HepG2 (cell line): ENCODE results near the gene ATP2B2. TPM values are rescaled to one million over a fixed set of nuclear protein-coding genes. Genes with fewer than 3 reads are reported as not detected.

Experiments
- ATAC-seq: fragments of 200-7000 bp; cut with Tn5 transposase; 3 replicates; pipeline ENCODE4 v1.9.1; 2020; ENCODE audit warnings: mild to moderate bottlenecking, moderate library complexity
- BruUV-seq: library from RNA; stranded (reverse); fragments of 400-500 nt; replicated peaks from 2 replicates; lab custom pipeline; 2021; lab: Mats Ljungman, UMichigan
- CTCF ChIA-PET: fragments of 300-600 bp; formaldehyde crosslinking; extraction: SDS; loops from one replicate; lab custom pipeline; 2021; ENCODE audit warnings: low total read pairs, inconsistent platforms, low intra/inter-chr PET ratio; lab: Yijun Ruan, JAX
- POLR2A ChIA-PET: fragments of 350-600 bp; sonication (Branson Sonifier 250); formaldehyde crosslinking; loops from one replicate; lab custom pipeline; 2020; ENCODE audit warnings: antibody characterized with exemption, inconsistent platforms; lab: Yijun Ruan, JAX
- DNase-seq: peaks from one replicate; pipeline ENCODE4 v3.0.0-alpha.2; 2015; ENCODE audit warnings: low spot score
- FAIRE-seq: peaks from 3 replicates; lab custom pipeline; 2011; peaks lifted over from hg19 to GRCh38; lab: Jason Lieb, UNC
- H2AFZ ChIP-seq: one replicate; pipeline ENCODE4 v1.6.1; 2011; ENCODE audit warnings: low read length, inconsistent platforms
- H3K27ac ChIP-seq: fragments of 300-600 bp; 3 replicates; pipeline ENCODE4 v1.8.0; 2011; ENCODE audit warnings: mixed run types, mild to moderate bottlenecking, mixed read lengths, low read length, inconsistent platforms; ENCODE audit not compliant: insufficient read depth; ENCODE audit errors: extremely low read length
- H3K27me3 ChIP-seq, 2 experiments: fragments of 200-600 bp in 1 of 2; 2 replicates in 1 of 2; 3 replicates in 1 of 2; pipeline versions ENCODE4 v1.6.0 to v1.8.0; 2011; ENCODE audit warnings: low read length in 2 of 2, mild to moderate bottlenecking in 2 of 2, moderate library complexity in 2 of 2, inconsistent platforms in 1 of 2; ENCODE audit not compliant: insufficient read depth in 2 of 2, control insufficient read depth in 1 of 2
- H3K36me3 ChIP-seq, 2 experiments: fragments of 200-600 bp in 1 of 2; replicated peaks in 1 of 2; 2 replicates in 1 of 2; 3 replicates in 1 of 2; pipeline versions ENCODE4 v1.5.1 to v1.8.0; 2011; ENCODE audit warnings: low read length in 2 of 2, inconsistent platforms in 1 of 2; ENCODE audit not compliant: insufficient read depth in 2 of 2, control insufficient read depth in 1 of 2
- H3K4me1 ChIP-seq: 2 replicates; pipeline ENCODE4 v1.5.1; 2012; ENCODE audit warnings: low read length, inconsistent platforms; ENCODE audit not compliant: insufficient read depth
- H3K4me2 ChIP-seq: 2 replicates; pipeline ENCODE4 v1.6.0; 2011; ENCODE audit warnings: low read depth, low read length, inconsistent platforms
- H3K4me3 ChIP-seq, 3 experiments: fragments of 200-600 bp in 1 of 3; sonication (generic), shearing (Covaris generic) in 1 of 3; replicated peaks in 1 of 3; 2 replicates each; pipeline ENCODE4 v1.5.1; 2011 to 2016; ENCODE audit warnings: low read length in 3 of 3, inconsistent platforms in 2 of 3, low read depth in 2 of 3, mild to moderate bottlenecking in 2 of 3, control low read depth in 1 of 3, mixed read lengths in 1 of 3; ENCODE audit not compliant: insufficient read depth in 1 of 3
- H3K79me2 ChIP-seq: one replicate; pipeline ENCODE4 v1.6.1; 2011; ENCODE audit warnings: low read length, inconsistent platforms; ENCODE audit not compliant: insufficient read depth
- H3K9ac ChIP-seq: 2 replicates; pipeline ENCODE4 v1.6.0; 2011; ENCODE audit warnings: mild to moderate bottlenecking, low read depth, low read length, inconsistent platforms; ENCODE audit not compliant: insufficient read depth
- H3K9me3 ChIP-seq: 2 replicates; pipeline ENCODE4 v1.5.1; 2012; ENCODE audit warnings: mild to moderate bottlenecking, low read length
- H4K20me1 ChIP-seq: 2 replicates; pipeline ENCODE4 v1.6.0; 2011; ENCODE audit warnings: inconsistent platforms, mild to moderate bottlenecking, low read length, moderate library complexity; ENCODE audit not compliant: insufficient read depth
- ARID2 ChIP-seq: sonication (generic); formaldehyde crosslinking; IDR thresholded peaks from 2 replicates; pipeline ENCODE4 v1.8.1; 2022; ENCODE audit warnings: mild to moderate bottlenecking, missing genetic modification reagents, borderline replicate concordance
- DNMT3B ChIP-seq: conservative IDR thresholded peaks from 2 replicates; pipeline ENCODE4 v1.6.1; 2016; ENCODE audit warnings: missing biosample characterization, control low read depth
- MLLT10 ChIP-seq: sonication (generic); formaldehyde crosslinking; IDR thresholded peaks from 2 replicates; pipeline ENCODE4 v1.4.0; 2020; ENCODE audit warnings: missing genetic modification reagents
- NCOA5 ChIP-seq: sonication (generic); formaldehyde crosslinking; IDR thresholded peaks from 2 replicates; pipeline ENCODE4 v1.4.0; 2020; ENCODE audit warnings: missing genetic modification reagents
- SMAD3 ChIP-seq: sonication (generic); formaldehyde crosslinking; IDR thresholded peaks from 2 replicates; pipeline ENCODE4 v1.4.0; 2020; ENCODE audit warnings: missing genetic modification reagents
- SOX13 ChIP-seq, 3 experiments: fragments of 450-650 bp in 1 of 3; sonication (generic) in 1 of 3; formaldehyde crosslinking in 1 of 3; IDR thresholded peaks in 2 of 3; conservative IDR thresholded peaks in 1 of 3; 2 replicates each; pipeline versions ENCODE4 v1.5.0 to v1.6.1; 2016 to 2020; ENCODE audit warnings: antibody characterized with exemption in 1 of 3, mild to moderate bottlenecking in 1 of 3, missing compliant biosample characterization in 1 of 3, missing genetic modification reagents in 1 of 3, moderate library complexity in 1 of 3
- WIZ ChIP-seq: sonication (generic); formaldehyde crosslinking; IDR thresholded peaks from 2 replicates; pipeline ENCODE4 v1.5.1; 2020; ENCODE audit warnings: mild to moderate bottlenecking, missing genetic modification reagents
- ZBTB34 ChIP-seq: sonication (generic); formaldehyde crosslinking; IDR thresholded peaks from 2 replicates; pipeline ENCODE4 v1.8.0; 2022; ENCODE audit warnings: mild to moderate bottlenecking, missing genetic modification reagents
- ZBTB37 ChIP-seq: sonication (generic); formaldehyde crosslinking; IDR thresholded peaks from 2 replicates; pipeline ENCODE4 v1.4.0; 2020; ENCODE audit warnings: mild to moderate bottlenecking, missing genetic modification reagents
- ZFX ChIP-seq: sonication (generic); formaldehyde crosslinking; IDR thresholded peaks from 2 replicates; pipeline ENCODE4 v1.4.0; 2020; ENCODE audit warnings: mild to moderate bottlenecking, low read depth, missing genetic modification reagents, moderate library complexity
- ZFY ChIP-seq: sonication (generic); formaldehyde crosslinking; IDR thresholded peaks from 2 replicates; pipeline ENCODE4 v1.4.0; 2020; ENCODE audit warnings: missing genetic modification reagents
- ZNF362 ChIP-seq: sonication (generic); formaldehyde crosslinking; IDR thresholded peaks from 2 replicates; pipeline ENCODE4 v1.4.0; 2020; ENCODE audit warnings: missing genetic modification reagents, mild to moderate bottlenecking, borderline replicate concordance
- ZNF737 ChIP-seq: sonication (generic); formaldehyde crosslinking; IDR thresholded peaks from 2 replicates; pipeline ENCODE4 v1.5.0; 2020; ENCODE audit warnings: missing genetic modification reagents, mild to moderate bottlenecking, borderline replicate concordance
- WGBS: methylation state at CpG from one replicate; pipeline ENCODE4 v1.1.6; 2017; ENCODE audit warnings: low lambda C conversion rate; 5-methylcytosine and 5-hydroxymethylcytosine counted together
- in situ Hi-C: cut with HindIII; loops from 2 replicates; pipeline ENCODE4 v1.10.0; 2017; ENCODE audit warnings: low pct_unique_long_range_greater_than_20kb; ENCODE audit not compliant: extremely low pct_ligation_motif_present
- intact Hi-C: fragments of 100-400 bp; cut with micrococcal nuclease; formaldehyde crosslinking; loops from one replicate; pipeline ENCODE4 v1.10.0; 2022; ENCODE audit not compliant: unreplicated experiment
- polyA plus RNA-seq, 8 experiments: library from polyadenylated mRNA; depleted of rRNA in 3 of 8; stranded (reverse) in 7 of 8; unstranded in 1 of 8; fragments of >200 nt; fragmentation: Illumina TruSeq in 4 of 8; extraction: Trizol in 4 of 8; gene quantifications; 2 replicates each; pipeline versions ENCODE4 v1.2.1 to v1.2.3, GENCODE V29; 2011 to 2016; ENCODE audit warnings: low read depth in 4 of 8, missing spikeins in 1 of 8, mixed read lengths in 1 of 8; ENCODE audit not compliant: insufficient read depth in 1 of 8
- total RNA-seq, 5 experiments: library from RNA; depleted of rRNA; stranded (reverse); fragments of >200 nt; fragmentation: Illumina TruSeq; extraction: Trizol; gene quantifications; 2 replicates each; pipeline ENCODE4 v1.2.3, GENCODE V29; 2016; ENCODE audit warnings: low read depth in 1 of 5

The ATP2B2 gene
- total and polyA plus RNA-seq, 2 of the 13 experiments (the other 11 are each of a cell fraction or from before 2014, with no cell fraction given): 1.5 to 2.3 TPM

- Histone ChIP-seq H4K20me1 (peaks cover 8% of the 10 kb centered on the region; the same call in 1 of the 2 replicates), H3K79me2 (peaks cover 8% of the 10 kb centered on the region), H3K27ac (no peak overlapping the region), H3K9ac (no peak overlapping the region), H3K4me1 (no peaks in the 10 kb centered on the region), H3K4me3 (no peak overlapping the region)
- BruUV-seq: no TSS peak
- DNase-seq: no peak
- POLR2A ChIA-PET: interaction anchor here (1.8 kb wide), 1 partner anchor 31 kb away, joined by 3 read pairs; no protein-coding TSS in a partner anchor
- FAIRE-seq: no peak
- TF ChIP-seq ZNF737 (CRISPR knock-in tag) (no peak), MLLT10 (no peak), ZBTB37 (CRISPR knock-in tag) (no peak), ZNF362 (no peak), ZFX (no peak), ZBTB34 (CRISPR knock-in tag) (no peak), NCOA5 (CRISPR knock-in tag) (no peak), ARID2 (CRISPR knock-in tag) (no peak), SOX13 (IDR thresholded peaks at IDR 0.05) (no peak), SOX13 (CRISPR knock-in tag; conservative IDR thresholded peaks at IDR 0.05 in 1 of 2, IDR thresholded peaks at IDR 0.05 in 1 of 2) (no peak), DNMT3B (CRISPR knock-in tag) (no peak), ZFY (CRISPR knock-in tag) (no peak), WIZ (CRISPR knock-in tag) (no peak), SMAD3 (CRISPR knock-in tag) (no peak)
- TF ChIP-seq, all 625 proteins: peak for 0
- 94% methylated on average over 6 of the region's 6 CpGs for WGBS
- H3K9me3 ChIP-seq: no peaks in the 10 kb centered on the region
- no peak overlapping the region for H2AFZ ChIP-seq
- CTCF ChIA-PET: no interaction called here
- intact Hi-C loops (no loop called here), in situ Hi-C loops (no loop called here)
- H3K4me2 ChIP-seq: no peak overlapping the region
- H3K36me3 ChIP-seq: peaks cover 44 to 76% of the 10 kb centered on the region in 2 experiments
- no peaks in the 10 kb centered on the region for H3K27me3 ChIP-seq
- no peak for ATAC-seq
These were observed 224.8 kb downstream of the ATP2B2 start for GRCh38 chr3:10280571-10280970.
